Neuron (in vitro differentiated cells): ENCODE results near the gene RPTOR.
"Not testable (repeated sequence)": the region's sequence is repeated elsewhere in the genome, so short reads cannot be mapped to it uniquely, and the experiment has no call there.

ENCODE experiments used
- H2AFZ ChIP-seq: one replicate; pipeline ENCODE4 v1.6.1; 2013; ENCODE audit warnings: low read depth, mild to moderate bottlenecking, inconsistent platforms, low read length, moderate library complexity
- H3K27me3 ChIP-seq: one replicate; pipeline ENCODE4 v1.6.1; 2013; ENCODE audit warnings: low read length; ENCODE audit not compliant: insufficient read depth
- H3K36me3 ChIP-seq: one replicate; pipeline ENCODE4 v1.6.1; 2013; ENCODE audit warnings: low read length; ENCODE audit not compliant: insufficient read depth
- H3K4me1 ChIP-seq: one replicate; pipeline ENCODE4 v1.6.1; 2013; ENCODE audit warnings: low read length; ENCODE audit not compliant: insufficient read depth
- H3K4me3 ChIP-seq: 2 replicates; pipeline ENCODE4 v1.5.1; 2013; ENCODE audit warnings: mild to moderate bottlenecking, low read length, moderate library complexity
- H3K9me3 ChIP-seq: one replicate; pipeline ENCODE4 v1.6.1; 2013; ENCODE audit warnings: low read length

RPTOR gene

GRCh38 chr17:80795090-80795580 lies 250.5 kb downstream of the RPTOR start:
- Histone ChIP-seq H3K4me1 (peaks cover 23% of the 10 kb centered on the region), H2AFZ (no peak overlapping the region), H3K9me3 (no peaks in the 10 kb centered on the region), H3K27me3 (no peaks in the 10 kb centered on the region), H3K36me3 (peaks cover 3% of the 10 kb centered on the region), H3K4me3 (no peak overlapping the region)

- H3K9me3 ChIP-seq, result no peaks in the 10 kb centered on the region
- H3K4me3 ChIP-seq, result no peak overlapping the region
- H3K36me3 ChIP-seq, result peaks cover 3% of the 10 kb centered on the region
- no peaks in the 10 kb centered on the region for H3K27me3 ChIP-seq
- no peak overlapping the region for H2AFZ ChIP-seq
- H3K4me1 ChIP-seq, result peaks cover 17% of the 10 kb centered on the region
These were observed 251.1 kb downstream of the RPTOR start for GRCh38 chr17:80795754-80796153.

GRCh38 chr17:80796430-80796861 lies 251.8 kb downstream of the RPTOR start:
- Histone ChIP-seq H3K4me1 (peaks cover 10% of the 10 kb centered on the region), H3K27me3 (no peaks in the 10 kb centered on the region), H3K4me3 (no peak overlapping the region), H3K9me3 (no peaks in the 10 kb centered on the region), H2AFZ (no peak overlapping the region), H3K36me3 (peaks cover 3% of the 10 kb centered on the region)

GRCh38 chr17:80797222-80797621 lies 252.6 kb downstream of the RPTOR start:
- not testable (repeated sequence) for H3K9me3 ChIP-seq, H3K36me3 ChIP-seq, H3K27me3 ChIP-seq, H3K4me3 ChIP-seq, H3K4me1 ChIP-seq, H2AFZ ChIP-seq

GRCh38 chr17:80797741-80798594 lies 253.3 kb downstream of the RPTOR start:
- no peaks in the 10 kb centered on the region for H3K9me3 ChIP-seq
- H3K36me3 ChIP-seq, result peaks cover 3% of the 10 kb centered on the region
- H3K27me3 ChIP-seq, result no peaks in the 10 kb centered on the region
- H3K4me3 ChIP-seq, result no peak overlapping the region
- no peaks in the 10 kb centered on the region for H3K4me1 ChIP-seq
- H2AFZ ChIP-seq, result no peak overlapping the region

GRCh38 chr17:80798595-80799537 lies 254.2 kb downstream of the RPTOR start:
- no peak overlapping the region for H3K4me3 ChIP-seq
- H3K27me3 ChIP-seq, result no peaks in the 10 kb centered on the region
- H2AFZ ChIP-seq, result no peak overlapping the region
- H3K36me3 ChIP-seq, result peaks cover 3% of the 10 kb centered on the region
- no peaks in the 10 kb centered on the region for H3K9me3 ChIP-seq
- no peaks in the 10 kb centered on the region for H3K4me1 ChIP-seq

- Histone ChIP-seq H2AFZ (no peak overlapping the region), H3K36me3 (peaks cover 3% of the 10 kb centered on the region), H3K9me3 (no peaks in the 10 kb centered on the region), H3K27me3 (no peaks in the 10 kb centered on the region), H3K4me3 (no peak overlapping the region), H3K4me1 (no peaks in the 10 kb centered on the region)
These were observed 255.2 kb downstream of the RPTOR start for GRCh38 chr17:80799538-80800480.

- Histone ChIP-seq H2AFZ (no peak overlapping the region), H3K9me3 (no peaks in the 10 kb centered on the region), H3K36me3 (peaks cover 3% of the 10 kb centered on the region), H3K27me3 (no peaks in the 10 kb centered on the region), H3K4me3 (no peak overlapping the region), H3K4me1 (no peaks in the 10 kb centered on the region)
These were observed 256.1 kb downstream of the RPTOR start for GRCh38 chr17:80800481-80801391.

GRCh38 chr17:80802626-80803450 lies 258.2 kb downstream of the RPTOR start:
- H2AFZ ChIP-seq, result no peak overlapping the region
- peaks cover 4% of the 10 kb centered on the region for H3K9me3 ChIP-seq
- peaks cover 3% of the 10 kb centered on the region for H3K36me3 ChIP-seq
- no peak overlapping the region for H3K4me3 ChIP-seq
- H3K4me1 ChIP-seq, result no peaks in the 10 kb centered on the region
- no peaks in the 10 kb centered on the region for H3K27me3 ChIP-seq

- peaks cover 4% of the 10 kb centered on the region for H3K9me3 ChIP-seq
- no peak overlapping the region for H2AFZ ChIP-seq
- H3K36me3 ChIP-seq, result no peaks in the 10 kb centered on the region
- H3K4me1 ChIP-seq, result no peaks in the 10 kb centered on the region
- no peak overlapping the region for H3K4me3 ChIP-seq
- no peaks in the 10 kb centered on the region for H3K27me3 ChIP-seq
These were observed 259.1 kb downstream of the RPTOR start for GRCh38 chr17:80803451-80804428.
